Neural cell (in vitro differentiated cells): ENCODE data around the gene PNPLA1. TPM values are rescaled to one million over a fixed set of nuclear protein-coding genes. Genes with fewer than 3 reads are reported as not detected.

Experiments used
- H2AFZ ChIP-seq: fragments of 200-600, 300-800 bp; sonication (generic), shearing (Covaris generic); 2 replicates; pipeline ENCODE4 v1.6.0; 2014; ENCODE audit warnings: low read depth, mild to moderate bottlenecking, antibody characterized with exemption, low read length, moderate library complexity
- H3F3A ChIP-seq: fragments of 200-600 bp; shearing (Covaris generic); 2 replicates; pipeline ENCODE4 v1.6.1; 2016; ENCODE audit warnings: mild to moderate bottlenecking, moderate library complexity, mixed read lengths, antibody characterized with exemption, low read length; ENCODE audit not compliant: insufficient read depth, poor library complexity, severe bottlenecking
- H3K27ac ChIP-seq: fragments of 200-600, 300-800 bp; sonication (generic), shearing (Covaris generic); 2 replicates; pipeline ENCODE4 v1.5.1; 2014; ENCODE audit warnings: mild to moderate bottlenecking, low read length, moderate library complexity
- H3K27me3 ChIP-seq: fragments of 300-800, 200-600 bp; sonication (generic), shearing (Covaris generic); 2 replicates; pipeline ENCODE4 v1.6.0; 2014; ENCODE audit warnings: mild to moderate bottlenecking, low read depth, low read length, moderate library complexity; ENCODE audit not compliant: insufficient read depth
- H3K36me3 ChIP-seq: fragments of 300-800, 200-600 bp; sonication (generic), shearing (Covaris generic); 2 replicates; pipeline ENCODE4 v1.5.1; 2014; ENCODE audit warnings: mild to moderate bottlenecking, antibody characterized with exemption, low read length, moderate library complexity; ENCODE audit not compliant: insufficient read depth
- H3K4me2 ChIP-seq: fragments of 300-800, 200-600 bp; sonication (generic), shearing (Covaris generic); 2 replicates; pipeline ENCODE4 v1.6.0; 2014; ENCODE audit warnings: mild to moderate bottlenecking, low read length
- H3K4me3 ChIP-seq: fragments of 300-800, 200-600 bp; sonication (generic), shearing (Covaris generic); 2 replicates; pipeline ENCODE4 v1.5.1; 2014; ENCODE audit warnings: mild to moderate bottlenecking, low read length, moderate library complexity
- H3K79me2 ChIP-seq: fragments of 200-600 bp; shearing (Covaris generic); replicated peaks from 2 replicates; pipeline ENCODE4 v1.6.0; 2014; ENCODE audit warnings: mild to moderate bottlenecking, low read length, moderate library complexity; ENCODE audit not compliant: insufficient read depth
- H3K9ac ChIP-seq: fragments of 300-800, 200-600 bp; sonication (generic), shearing (Covaris generic); 2 replicates; pipeline ENCODE4 v1.6.1; 2016; ENCODE audit warnings: mild to moderate bottlenecking, low read length, mixed read lengths
- H3K9me2 ChIP-seq: fragments of 200-600 bp; shearing (Covaris generic); 2 replicates; pipeline ENCODE4 v1.6.1; 2016; ENCODE audit warnings: mild to moderate bottlenecking, low read length, mixed read lengths; ENCODE audit not compliant: insufficient read depth
- H3K9me3 ChIP-seq: fragments of 200-600, 300-800 bp; sonication (generic), shearing (Covaris generic); 2 replicates; pipeline ENCODE4 v1.6.1; 2016; ENCODE audit warnings: mild to moderate bottlenecking, mixed run types, low read length, moderate library complexity, mixed read lengths
- H4K20me1 ChIP-seq: fragments of 200-600 bp; shearing (Covaris generic); 2 replicates; pipeline ENCODE4 v1.6.1; 2016; ENCODE audit warnings: mild to moderate bottlenecking, mixed run types; ENCODE audit not compliant: insufficient read depth
- EP300 ChIP-seq: fragments of 450-650 bp; conservative IDR thresholded peaks from 2 replicates; pipeline ENCODE4 v1.6.1; 2014; ENCODE audit warnings: antibody characterized with exemption, mild to moderate bottlenecking, moderate library complexity; ENCODE audit not compliant: poor library complexity, severe bottlenecking
- EZH2 ChIP-seq: fragments of 200-600, 300-800 bp; shearing (Covaris generic), sonication (generic); IDR thresholded peaks from 2 replicates; pipeline ENCODE4 v1.6.1; 2014; ENCODE audit warnings: antibody characterized with exemption, low read length, borderline replicate concordance, mild to moderate bottlenecking; ENCODE audit not compliant: insufficient read depth, poor library complexity, severe bottlenecking
- MXI1 ChIP-seq: fragments of 450-650 bp; conservative IDR thresholded peaks from 2 replicates; pipeline ENCODE4 v1.6.1; 2014; ENCODE audit warnings: antibody characterized with exemption, mild to moderate bottlenecking; ENCODE audit not compliant: poor library complexity, severe bottlenecking
- POLR2AphosphoS5 ChIP-seq: IDR thresholded peaks from 2 replicates; pipeline ENCODE4 v1.6.1; 2012
- RAD21 ChIP-seq: fragments of 450-650 bp; conservative IDR thresholded peaks from 2 replicates; pipeline ENCODE4 v1.6.1; 2014; ENCODE audit warnings: antibody characterized with exemption, mild to moderate bottlenecking, moderate library complexity
- SMC3 ChIP-seq: fragments of 450-650 bp; conservative IDR thresholded peaks from 2 replicates; pipeline ENCODE4 v1.6.1; 2014; ENCODE audit warnings: antibody characterized with exemption, mild to moderate bottlenecking, moderate library complexity; ENCODE audit not compliant: poor library complexity
- TAF1 ChIP-seq: IDR thresholded peaks from 2 replicates; pipeline ENCODE4 v1.6.1; 2012; ENCODE audit warnings: low read depth
- polyA plus RNA-seq: library from polyadenylated mRNA; depleted of rRNA; stranded (reverse); fragments of >200 nt; gene quantifications from 2 replicates; pipeline ENCODE4 v1.2.3, GENCODE V29; 2014
- TF ChIP-seq, protein P1 (sequence below): fragments of 450-650 bp; IDR thresholded peaks from 2 replicates; pipeline ENCODE4 v1.5.1; 2014; ENCODE audit warnings: antibody characterized with exemption, mild to moderate bottlenecking, moderate library complexity; ENCODE audit not compliant: poor library complexity, severe bottlenecking
- TF ChIP-seq, protein P2 (sequence below): IDR thresholded peaks from 2 replicates; pipeline ENCODE4 v1.6.1; 2012; ENCODE audit warnings: borderline replicate concordance

The PNPLA1 gene
- polyA plus RNA-seq, 1 donor from 2014 or later: not detected

DNA sequence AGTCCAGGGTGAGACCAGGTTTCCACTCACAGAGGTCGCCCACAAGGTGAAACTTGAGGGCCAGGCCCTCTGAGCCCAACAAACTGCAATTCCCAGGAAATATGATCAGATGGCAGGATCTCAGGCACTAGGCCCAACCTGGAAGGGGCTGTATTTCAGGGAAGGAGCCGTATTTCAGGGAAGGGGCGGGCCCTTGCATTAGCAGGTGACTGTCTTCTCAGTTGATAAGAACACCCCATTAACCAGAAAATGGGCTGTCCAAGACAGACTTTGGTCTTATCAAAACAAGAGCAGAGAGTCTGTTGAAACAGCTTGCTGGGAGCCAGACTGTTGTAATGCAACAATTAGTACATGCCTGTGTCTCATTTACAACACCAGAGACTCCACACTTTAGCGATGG, 77.8 kb downstream of the PNPLA1 start:
- Histone ChIP-seq H3K79me2 (no peaks in the 10 kb centered on the region), H3K27me3 (no peaks in the 10 kb centered on the region), H4K20me1 (no peaks in the 10 kb centered on the region), H3K9me3 (no peaks in the 10 kb centered on the region), H3K27ac (no peak overlapping the region), H3K4me3 (no peak overlapping the region), H3F3A (no peaks in the 10 kb centered on the region), H3K9ac (no peak overlapping the region), H3K36me3 (no peaks in the 10 kb centered on the region), H2AFZ (no peak overlapping the region), H3K9me2 (no peaks in the 10 kb centered on the region), H3K4me2 (no peak overlapping the region)
- TF ChIP-seq, protein P1, sequence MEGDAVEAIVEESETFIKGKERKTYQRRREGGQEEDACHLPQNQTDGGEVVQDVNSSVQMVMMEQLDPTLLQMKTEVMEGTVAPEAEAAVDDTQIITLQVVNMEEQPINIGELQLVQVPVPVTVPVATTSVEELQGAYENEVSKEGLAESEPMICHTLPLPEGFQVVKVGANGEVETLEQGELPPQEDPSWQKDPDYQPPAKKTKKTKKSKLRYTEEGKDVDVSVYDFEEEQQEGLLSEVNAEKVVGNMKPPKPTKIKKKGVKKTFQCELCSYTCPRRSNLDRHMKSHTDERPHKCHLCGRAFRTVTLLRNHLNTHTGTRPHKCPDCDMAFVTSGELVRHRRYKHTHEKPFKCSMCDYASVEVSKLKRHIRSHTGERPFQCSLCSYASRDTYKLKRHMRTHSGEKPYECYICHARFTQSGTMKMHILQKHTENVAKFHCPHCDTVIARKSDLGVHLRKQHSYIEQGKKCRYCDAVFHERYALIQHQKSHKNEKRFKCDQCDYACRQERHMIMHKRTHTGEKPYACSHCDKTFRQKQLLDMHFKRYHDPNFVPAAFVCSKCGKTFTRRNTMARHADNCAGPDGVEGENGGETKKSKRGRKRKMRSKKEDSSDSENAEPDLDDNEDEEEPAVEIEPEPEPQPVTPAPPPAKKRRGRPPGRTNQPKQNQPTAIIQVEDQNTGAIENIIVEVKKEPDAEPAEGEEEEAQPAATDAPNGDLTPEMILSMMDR: no peak
- no peak for TF ChIP-seq TAF1
- no peak for TF ChIP-seq MXI1
- no peak for TF ChIP-seq RAD21
- no peak for TF ChIP-seq EZH2
- TF ChIP-seq EP300: no peak
- no peak for TF ChIP-seq POLR2AphosphoS5
- TF ChIP-seq, protein P2, sequence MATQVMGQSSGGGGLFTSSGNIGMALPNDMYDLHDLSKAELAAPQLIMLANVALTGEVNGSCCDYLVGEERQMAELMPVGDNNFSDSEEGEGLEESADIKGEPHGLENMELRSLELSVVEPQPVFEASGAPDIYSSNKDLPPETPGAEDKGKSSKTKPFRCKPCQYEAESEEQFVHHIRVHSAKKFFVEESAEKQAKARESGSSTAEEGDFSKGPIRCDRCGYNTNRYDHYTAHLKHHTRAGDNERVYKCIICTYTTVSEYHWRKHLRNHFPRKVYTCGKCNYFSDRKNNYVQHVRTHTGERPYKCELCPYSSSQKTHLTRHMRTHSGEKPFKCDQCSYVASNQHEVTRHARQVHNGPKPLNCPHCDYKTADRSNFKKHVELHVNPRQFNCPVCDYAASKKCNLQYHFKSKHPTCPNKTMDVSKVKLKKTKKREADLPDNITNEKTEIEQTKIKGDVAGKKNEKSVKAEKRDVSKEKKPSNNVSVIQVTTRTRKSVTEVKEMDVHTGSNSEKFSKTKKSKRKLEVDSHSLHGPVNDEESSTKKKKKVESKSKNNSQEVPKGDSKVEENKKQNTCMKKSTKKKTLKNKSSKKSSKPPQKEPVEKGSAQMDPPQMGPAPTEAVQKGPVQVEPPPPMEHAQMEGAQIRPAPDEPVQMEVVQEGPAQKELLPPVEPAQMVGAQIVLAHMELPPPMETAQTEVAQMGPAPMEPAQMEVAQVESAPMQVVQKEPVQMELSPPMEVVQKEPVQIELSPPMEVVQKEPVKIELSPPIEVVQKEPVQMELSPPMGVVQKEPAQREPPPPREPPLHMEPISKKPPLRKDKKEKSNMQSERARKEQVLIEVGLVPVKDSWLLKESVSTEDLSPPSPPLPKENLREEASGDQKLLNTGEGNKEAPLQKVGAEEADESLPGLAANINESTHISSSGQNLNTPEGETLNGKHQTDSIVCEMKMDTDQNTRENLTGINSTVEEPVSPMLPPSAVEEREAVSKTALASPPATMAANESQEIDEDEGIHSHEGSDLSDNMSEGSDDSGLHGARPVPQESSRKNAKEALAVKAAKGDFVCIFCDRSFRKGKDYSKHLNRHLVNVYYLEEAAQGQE: no peak
- TF ChIP-seq SMC3: no peak

DNA sequence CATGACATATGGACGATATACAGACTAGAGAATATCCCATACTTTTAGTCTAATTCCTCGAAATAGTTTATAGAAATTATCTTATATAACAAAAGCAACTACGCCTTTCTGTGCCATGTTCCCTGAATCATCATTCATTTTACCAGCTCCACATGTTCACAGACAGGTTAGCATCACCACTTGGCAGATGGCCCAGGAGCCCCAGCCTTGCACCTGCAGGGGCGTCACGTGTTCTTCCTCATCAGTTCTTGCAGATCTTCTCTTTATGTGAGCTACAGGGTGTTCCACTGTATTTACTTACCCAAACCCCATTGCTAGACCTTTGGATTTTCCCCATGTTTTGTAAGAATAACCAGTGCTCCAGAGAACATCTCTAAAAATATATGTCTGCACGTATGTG, 79.4 kb downstream of the PNPLA1 start:
- Histone ChIP-seq H3K27ac (no peak overlapping the region), H3F3A (no peaks in the 10 kb centered on the region), H3K9me3 (no peaks in the 10 kb centered on the region), H3K79me2 (no peaks in the 10 kb centered on the region), H2AFZ (no peak overlapping the region), H3K9ac (no peak overlapping the region), H3K9me2 (no peaks in the 10 kb centered on the region), H4K20me1 (no peaks in the 10 kb centered on the region), H3K36me3 (no peaks in the 10 kb centered on the region), H3K27me3 (no peaks in the 10 kb centered on the region), H3K4me3 (no peak overlapping the region), H3K4me2 (no peak overlapping the region)
- TF ChIP-seq RAD21 (no peak), EZH2 (no peak), MXI1 (no peak), TAF1 (no peak), POLR2AphosphoS5 (no peak), SMC3 (no peak), EP300 (no peak)
- TF ChIP-seq, protein P2: no peak
- TF ChIP-seq, protein P1: no peak
